Hepatocyte (in vitro differentiated cells): ENCODE measurements around the gene CYP4A11. TPM values are rescaled to one million over a fixed set of nuclear protein-coding genes. Genes with fewer than 3 reads are reported as not detected.
"Not testable (repeated sequence)": the region's sequence is repeated elsewhere in the genome, so short reads cannot be mapped to it uniquely, and the experiment has no call there.

Experiments used
- DNase-seq: peaks from one replicate; pipeline ENCODE4 v3.0.0-alpha.2; 2016; ENCODE audit warnings: low spot score
- H2AFZ ChIP-seq: fragments of 200-600 bp; sonication (generic); 2 replicates; pipeline ENCODE4 v1.6.0; 2016; ENCODE audit warnings: antibody characterized with exemption, mild to moderate bottlenecking
- H3K27ac ChIP-seq: fragments of 200-600 bp; sonication (generic); 2 replicates; pipeline ENCODE4 v1.5.1; 2016; ENCODE audit warnings: mild to moderate bottlenecking
- H3K27me3 ChIP-seq: fragments of 200-600 bp; sonication (generic); 2 replicates; pipeline ENCODE4 v1.6.1; 2016
- H3K36me3 ChIP-seq: fragments of 200-600 bp; sonication (generic); replicated peaks from 2 replicates; pipeline ENCODE4 v1.5.1; 2016; ENCODE audit warnings: low read depth; ENCODE audit not compliant: insufficient read depth
- H3K4me1 ChIP-seq: fragments of 200-600 bp; sonication (generic); 2 replicates; pipeline ENCODE4 v1.5.1; 2016; ENCODE audit warnings: mild to moderate bottlenecking, moderate library complexity; ENCODE audit not compliant: insufficient read depth
- H3K4me2 ChIP-seq: fragments of 200-600 bp; sonication (generic); 2 replicates; pipeline ENCODE4 v1.6.0; 2016
- H3K4me3 ChIP-seq: fragments of 200-600 bp; sonication (generic); 2 replicates; pipeline ENCODE4 v1.5.1; 2016; ENCODE audit warnings: mild to moderate bottlenecking
- H3K79me2 ChIP-seq: fragments of 200-600 bp; sonication (generic); 2 replicates; pipeline ENCODE4 v1.6.0; 2017; ENCODE audit warnings: mild to moderate bottlenecking
- H3K9me2 ChIP-seq: fragments of 200-600 bp; sonication (generic); replicated peaks from 2 replicates; pipeline ENCODE4 v1.6.0; 2017; ENCODE audit warnings: mild to moderate bottlenecking; ENCODE audit not compliant: insufficient read depth
- H3K9me3 ChIP-seq: fragments of 200-600 bp; sonication (generic); 2 replicates; pipeline ENCODE4 v1.5.1; 2016; ENCODE audit warnings: low read depth, mild to moderate bottlenecking
- H4K20me1 ChIP-seq: fragments of 200-600 bp; sonication (generic); 2 replicates; pipeline ENCODE4 v1.6.0; 2016; ENCODE audit warnings: mild to moderate bottlenecking; ENCODE audit not compliant: insufficient read depth, poor library complexity, severe bottlenecking
- CTCF ChIP-seq: fragments of 200-600 bp; sonication (generic); IDR thresholded peaks from 2 replicates; pipeline ENCODE4 v1.5.1; 2016; ENCODE audit warnings: antibody characterized with exemption, mild to moderate bottlenecking; ENCODE audit not compliant: poor library complexity
- EZH2 ChIP-seq: fragments of 200-600 bp; sonication (generic); IDR thresholded peaks from 2 replicates; pipeline ENCODE4 v1.6.1; 2016; ENCODE audit warnings: antibody characterized with exemption, mild to moderate bottlenecking, borderline replicate concordance
- EZH2phosphoT487 ChIP-seq: fragments of 200-600 bp; sonication (generic); IDR thresholded peaks from one replicate; pipeline ENCODE4 v1.6.1; 2018; ENCODE audit warnings: antibody characterized with exemption, mild to moderate bottlenecking, low read depth, moderate library complexity; ENCODE audit not compliant: unreplicated experiment, severe bottlenecking
- WGBS: methylation state at CpG from one replicate; pipeline ENCODE4 v1.1.6; 2016; ENCODE audit warnings: low lambda C conversion rate; ENCODE audit errors: missing lambda C conversion rate; 5-methylcytosine and 5-hydroxymethylcytosine counted together
- polyA plus RNA-seq: library from polyadenylated mRNA; unstranded; fragments of >200 nt; fragmentation: Nextera tagmentation; extraction: Ambion mirVana; gene quantifications from 2 replicates; pipeline ENCODE4 v1.2.1, GENCODE V29; 2016
- total RNA-seq: library from RNA; depleted of rRNA; stranded (reverse); fragments of >200 nt; gene quantifications from 2 replicates; pipeline ENCODE4 v1.2.3, GENCODE V29; 2014

The CYP4A11 gene
- total and polyA plus RNA-seq, 2 experiments from 2014 or later: 20.8 to 62.4 TPM

- WGBS: 39% methylated on average over 7 of the region's 7 CpGs
- Histone ChIP-seq H3K4me3 (no peak overlapping the region), H3K79me2 (no peaks in the 10 kb centered on the region), H3K4me1 (no peaks in the 10 kb centered on the region), H2AFZ (no peak overlapping the region), H3K27ac (no peak overlapping the region), H4K20me1 (no peaks in the 10 kb centered on the region), H3K36me3 (no peaks in the 10 kb centered on the region), H3K9me2 (no peaks in the 10 kb centered on the region), H3K27me3 (peaks cover 5% of the 10 kb centered on the region), H3K9me3 (no peaks in the 10 kb centered on the region), H3K4me2 (no peak overlapping the region)
- DNase-seq: no peak
- no peak for TF ChIP-seq CTCF
- no peak for TF ChIP-seq EZH2
- TF ChIP-seq EZH2phosphoT487: no peak
Observed at GRCh38 chr1:46983166-46983829, 42.0 kb upstream of the CYP4A11 start.

DNA sequence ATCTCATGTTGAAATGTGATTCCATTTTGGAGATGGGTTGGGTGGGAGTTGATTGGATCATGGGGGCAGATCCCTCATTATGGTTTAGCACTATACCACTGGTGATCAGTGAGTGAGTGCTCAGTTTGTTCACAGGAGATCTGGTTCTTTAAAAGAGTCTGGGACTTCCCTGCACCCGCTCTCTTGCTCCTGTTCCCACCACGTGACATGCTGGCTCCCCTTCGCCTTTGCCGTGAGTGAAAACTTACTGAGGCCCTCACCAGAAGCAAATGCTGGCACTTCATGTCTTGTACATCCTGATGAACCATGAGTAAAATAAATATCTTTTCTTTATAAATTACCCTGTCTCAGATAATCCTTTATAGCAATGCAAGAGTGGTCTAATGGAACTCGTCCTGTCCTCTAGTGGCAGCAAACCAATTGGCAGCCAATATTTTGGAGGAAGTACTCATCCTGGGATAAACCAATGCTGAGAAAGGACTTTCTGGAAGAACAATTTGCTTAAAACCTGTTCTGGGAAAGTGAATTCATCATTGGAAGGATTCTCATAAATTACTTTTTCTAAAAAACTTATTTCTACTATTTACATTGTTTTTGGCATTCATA is 27.8 kb upstream of the CYP4A11 start:
- 78% methylated on average over 5 of the region's 5 CpGs for WGBS

DNA sequence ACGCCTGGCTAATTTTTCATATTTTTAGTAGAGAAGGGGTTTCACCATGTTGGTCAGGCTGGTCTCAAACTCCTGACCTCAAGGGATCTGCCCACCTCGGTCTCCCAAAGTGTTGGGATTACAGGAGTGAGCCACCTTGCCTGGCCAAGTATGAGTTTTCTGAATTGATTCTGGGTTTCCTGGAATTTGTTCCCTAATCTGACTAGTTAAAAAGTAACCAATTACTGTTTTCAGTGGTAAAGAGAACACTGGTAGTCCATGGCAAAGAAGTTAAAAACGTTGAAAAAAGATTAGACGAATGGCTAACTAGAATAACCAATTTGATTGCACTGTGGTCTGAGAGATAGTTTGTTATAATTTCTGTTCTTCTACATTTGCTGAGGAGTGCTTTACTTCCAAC is 21.0 kb upstream of the CYP4A11 start:
- H3K79me2 ChIP-seq, H3K4me1 ChIP-seq, H3K36me3 ChIP-seq, H3K4me2 ChIP-seq, DNase-seq, H3K4me3 ChIP-seq, H3K27ac ChIP-seq, H3K9me3 ChIP-seq, H2AFZ ChIP-seq, H3K9me2 ChIP-seq, H4K20me1 ChIP-seq, H3K27me3 ChIP-seq: not testable (repeated sequence)
- WGBS: 68% methylated on average over 4 of the region's 4 CpGs

More for the DNA sequence above, 27.8 kb upstream of the CYP4A11 start:
- TF ChIP-seq CTCF (no peak), EZH2 (no peak), EZH2phosphoT487 (no peak)
- H3K36me3 ChIP-seq: no peaks in the 10 kb centered on the region
- no peaks in the 10 kb centered on the region for H3K27me3 ChIP-seq
- no peak overlapping the region for H3K4me2 ChIP-seq
- H4K20me1 ChIP-seq: no peaks in the 10 kb centered on the region
- no peaks in the 10 kb centered on the region for H3K9me3 ChIP-seq
- H3K4me3 ChIP-seq: no peak overlapping the region
- no peaks in the 10 kb centered on the region for H3K79me2 ChIP-seq
- no peak overlapping the region for H2AFZ ChIP-seq
- DNase-seq: no peak
- H3K27ac ChIP-seq: no peak overlapping the region
- no peaks in the 10 kb centered on the region for H3K4me1 ChIP-seq
- no peaks in the 10 kb centered on the region for H3K9me2 ChIP-seq

DNA sequence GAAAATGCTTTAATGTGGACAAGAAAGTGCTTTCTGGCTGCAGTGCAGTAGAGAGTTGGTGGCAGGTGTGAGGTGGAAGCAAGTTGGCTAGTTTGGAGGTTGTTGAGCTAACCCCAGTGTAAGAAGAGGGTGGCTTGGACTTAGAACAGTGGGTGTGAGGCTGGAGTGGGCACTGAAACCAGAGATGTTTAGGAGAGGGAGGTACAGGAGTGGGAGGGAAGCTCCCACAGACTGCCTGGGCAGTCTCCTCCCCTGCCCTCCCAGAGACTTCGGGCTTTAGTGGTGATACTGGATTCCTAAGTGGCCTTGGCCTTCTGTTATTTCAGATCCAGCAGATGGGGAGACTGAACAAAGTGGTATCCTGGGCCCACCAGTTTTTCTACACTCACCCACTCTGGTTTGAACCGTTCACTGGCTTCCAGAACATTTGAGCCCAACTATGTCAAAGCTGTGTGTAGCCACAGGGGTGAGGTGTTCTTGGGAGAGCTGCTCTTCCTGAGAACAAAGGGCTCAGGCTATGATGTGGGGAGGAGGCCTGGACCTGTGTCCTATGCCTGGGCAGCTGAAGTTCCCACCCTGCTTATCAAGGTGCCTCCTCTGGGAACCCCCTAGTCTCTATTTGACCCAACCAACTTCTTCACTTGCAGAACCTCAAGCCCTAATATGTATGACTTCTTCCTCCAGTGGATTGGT is 19.9 kb upstream of the CYP4A11 start:
- Histone ChIP-seq H3K27me3 (no peaks in the 10 kb centered on the region), H4K20me1 (no peaks in the 10 kb centered on the region), H3K4me2 (no peak overlapping the region), H3K79me2 (no peaks in the 10 kb centered on the region), H3K4me3 (no peak overlapping the region), H3K9me3 (no peaks in the 10 kb centered on the region), H2AFZ (no peak overlapping the region), H3K4me1 (no peaks in the 10 kb centered on the region), H3K36me3 (no peaks in the 10 kb centered on the region), H3K27ac (no peak overlapping the region), H3K9me2 (no peaks in the 10 kb centered on the region)
- DNase-seq: no peak
- TF ChIP-seq EZH2phosphoT487: no peak
- TF ChIP-seq CTCF: no peak
- no peak for TF ChIP-seq EZH2
- WGBS: 75% methylated on average over 2 of the region's 2 CpGs
